GM18508 (cell line): ENCODE results near the gene AP1B1.
"Not testable (repeated sequence)": the region's sequence is repeated elsewhere in the genome, so short reads cannot be mapped to it uniquely, and the experiment has no call there.

Source experiments
- ATAC-seq: cut with Tn5 transposase; IDR thresholded peaks from one replicate; pipeline ENCODE4 v1.9.1; 2021; ENCODE audit warnings: moderate number of reproducible peaks; ENCODE audit not compliant: insufficient read depth, unreplicated experiment

Gene AP1B1

GRCh38 chr22:29390270-29390669, 1.9 kb upstream of the AP1B1 start:
- ATAC-seq = no peak

GRCh38 chr22:29388759-29389090, 355 bp upstream of the AP1B1 start:
- ATAC-seq = no peak

- ATAC-seq = no peak
These were observed 1.7 kb downstream of the AP1B1 start for GRCh38 chr22:29386708-29387107.

GRCh38 chr22:29385748-29386147, 2.6 kb downstream of the AP1B1 start:
- no peak for ATAC-seq

- ATAC-seq = no peak
These were observed 3.1 kb downstream of the AP1B1 start for GRCh38 chr22:29385151-29385704.

GRCh38 chr22:29383740-29384139, 4.6 kb downstream of the AP1B1 start:
- no peak for ATAC-seq

GRCh38 chr22:29382580-29383302, 5.6 kb downstream of the AP1B1 start:
- no peak for ATAC-seq

GRCh38 chr22:29380856-29381255, 7.5 kb downstream of the AP1B1 start:
- ATAC-seq = no peak

GRCh38 chr22:29380032-29380781, 8.2 kb downstream of the AP1B1 start:
- no peak for ATAC-seq

GRCh38 chr22:29379258-29379657, 9.1 kb downstream of the AP1B1 start:
- ATAC-seq = no peak

- ATAC-seq = no peak
These were observed 10.4 kb downstream of the AP1B1 start for GRCh38 chr22:29377979-29378378.

- ATAC-seq = not testable (repeated sequence)
These were observed 11.7 kb downstream of the AP1B1 start for GRCh38 chr22:29376705-29377104.

GRCh38 chr22:29375398-29376076, 12.8 kb downstream of the AP1B1 start:
- ATAC-seq = no peak

- ATAC-seq = not testable (repeated sequence)
These were observed 13.6 kb downstream of the AP1B1 start for GRCh38 chr22:29374806-29375205.

GRCh38 chr22:29374401-29374800, 14.0 kb downstream of the AP1B1 start:
- ATAC-seq = no peak

GRCh38 chr22:29370537-29370936, 17.8 kb downstream of the AP1B1 start:
- no peak for ATAC-seq

GRCh38 chr22:29369460-29369859, 18.9 kb downstream of the AP1B1 start:
- ATAC-seq = no peak

- ATAC-seq = no peak
These were observed 28.9 kb downstream of the AP1B1 start for GRCh38 chr22:29359469-29359868.

- ATAC-seq = not testable (repeated sequence)
These were observed 31.0 kb downstream of the AP1B1 start for GRCh38 chr22:29357193-29357890.

GRCh38 chr22:29353860-29354259, 34.5 kb downstream of the AP1B1 start:
- no peak for ATAC-seq
